ENCODE measurements around the gene INTS6. TPM values are rescaled to one million over a fixed set of nuclear protein-coding genes. Genes with fewer than 3 reads are reported as not detected.

The INTS6 gene
- total RNA-seq, 1 experiment from 2014 or later, result 78.5 TPM

GRCh38 chr13:51423766-51424165 lies 29.1 kb downstream of the INTS6 start:
- no peaks in the 10 kb centered on the region for H3K9me3 Mint-ChIP-seq (ENCODE audit: unreplicated experiment)
- ChIA-PET POLR2A (interaction anchor here (0.8 to 1.4 kb wide), 2 partner anchors 13 to 374 kb away, joined by 3 to 5 read pairs; no protein-coding TSS in a partner anchor), CTCF (interaction anchor here (0.6 to 0.7 kb wide), 2 partner anchors 16 to 358 kb away, joined by 4 read pairs; no protein-coding TSS in a partner anchor)
- no peaks in the 10 kb centered on the region for H3K27me3 Mint-ChIP-seq (ENCODE audit: insufficient read depth, unreplicated experiment)
- intact Hi-C loops (cut with micrococcal nuclease), result no loop called here
- no peak for TF ChIP-seq CTCF (IDR thresholded peaks at IDR 0.05; ENCODE audit: unreplicated experiment)
- H3K27ac Mint-ChIP-seq (ENCODE audit: low read depth, unreplicated experiment), result no peak overlapping the region
- no peak for DNase-seq (ENCODE audit: unreplicated experiment)
- peaks cover 57% of the 10 kb centered on the region for H3K4me1 Mint-ChIP-seq (ENCODE audit: insufficient read depth, unreplicated experiment)
- no peak overlapping the region for H3K4me3 Mint-ChIP-seq (ENCODE audit: unreplicated experiment)
- no TSS peak for BruUV-seq (replicated peaks)
- H3K36me3 Mint-ChIP-seq (ENCODE audit: insufficient read depth, unreplicated experiment), result peaks cover 74% of the 10 kb centered on the region

GRCh38 chr13:51422484-51422883 lies 30.4 kb downstream of the INTS6 start:
- Mint-ChIP-seq H3K27me3 (ENCODE audit: insufficient read depth, unreplicated experiment) (no peaks in the 10 kb centered on the region), H3K4me1 (ENCODE audit: insufficient read depth, unreplicated experiment) (peaks cover 52% of the 10 kb centered on the region), H3K9me3 (ENCODE audit: unreplicated experiment) (no peaks in the 10 kb centered on the region), H3K4me3 (ENCODE audit: unreplicated experiment) (no peak overlapping the region), H3K27ac (ENCODE audit: low read depth, unreplicated experiment) (no peak overlapping the region), H3K36me3 (ENCODE audit: insufficient read depth, unreplicated experiment) (peaks cover 76% of the 10 kb centered on the region)
- DNase-seq (ENCODE audit: unreplicated experiment), result no peak
- intact Hi-C loops (cut with micrococcal nuclease), result no loop called here
- ChIA-PET CTCF (interaction anchor here (0.7 to 2.6 kb wide), 2 partner anchors 190 to 375 kb away, joined by 3 to 13 read pairs; no protein-coding TSS in a partner anchor), POLR2A (interaction anchor here (0.7 to 2.1 kb wide), 3 partner anchors 10 to 299 kb away, joined by 3 to 9 read pairs (median 3); partner anchors contain the start of gene INTS6)
- TF ChIP-seq CTCF (IDR thresholded peaks at IDR 0.05; ENCODE audit: unreplicated experiment), result no peak
- no TSS peak for BruUV-seq (replicated peaks)

GRCh38 chr13:51420681-51421490 lies 31.9 kb downstream of the INTS6 start:
- intact Hi-C loops (cut with micrococcal nuclease), result no loop called here
- H3K4me1 Mint-ChIP-seq (ENCODE audit: insufficient read depth, unreplicated experiment), result peaks cover 38% of the 10 kb centered on the region
- H3K4me3 Mint-ChIP-seq (ENCODE audit: unreplicated experiment), result no peak overlapping the region
- H3K27me3 Mint-ChIP-seq (ENCODE audit: insufficient read depth, unreplicated experiment), result no peaks in the 10 kb centered on the region
- DNase-seq (ENCODE audit: unreplicated experiment), result no peak
- peaks cover 2% of the 10 kb centered on the region for H3K9me3 Mint-ChIP-seq (ENCODE audit: unreplicated experiment)
- TF ChIP-seq CTCF (IDR thresholded peaks at IDR 0.05; ENCODE audit: unreplicated experiment), result no peak
- peaks cover 79% of the 10 kb centered on the region for H3K36me3 Mint-ChIP-seq (ENCODE audit: insufficient read depth, unreplicated experiment)
- H3K27ac Mint-ChIP-seq (ENCODE audit: low read depth, unreplicated experiment), result no peak overlapping the region
- BruUV-seq (replicated peaks), result no TSS peak
- POLR2A ChIA-PET, result interaction anchor here (0.6 to 2.1 kb wide), 7 partner anchors 11 to 403 kb away, joined by 3 to 9 read pairs (median 4); partner anchors contain the start of gene INTS6
- CTCF ChIA-PET, result interaction anchor here (0.6 to 2.6 kb wide), 6 partner anchors 8 to 377 kb away, joined by 3 to 13 read pairs (median 3); no protein-coding TSS in a partner anchor

DNA sequence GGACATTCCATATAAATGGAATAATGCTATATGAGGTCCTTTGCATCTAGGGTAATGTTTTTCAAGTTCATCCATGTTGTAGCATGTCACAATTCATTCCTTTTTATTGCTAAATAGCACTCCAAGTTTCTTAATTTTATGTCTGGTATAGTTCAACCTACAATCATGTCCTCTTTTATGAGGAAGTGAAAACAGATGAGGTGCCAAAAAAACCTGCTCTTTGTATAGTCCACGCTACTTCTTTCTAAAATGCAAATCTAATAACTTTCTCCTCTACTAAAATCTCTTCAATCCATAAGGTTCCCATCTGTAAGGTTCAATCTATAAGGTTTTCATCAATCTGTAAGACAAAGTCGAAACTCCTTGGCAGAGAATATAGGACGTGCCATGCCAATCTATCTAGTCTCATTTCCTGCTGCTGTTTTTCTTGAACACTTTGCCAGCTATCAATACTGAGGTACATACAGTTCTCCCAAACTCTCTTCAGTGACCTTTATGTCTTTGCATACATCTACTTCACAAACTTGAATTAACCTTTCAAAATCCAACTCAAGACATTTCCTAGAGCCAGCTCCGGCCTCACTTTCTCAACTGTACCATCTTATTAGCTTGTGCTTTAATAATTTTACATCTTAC lies 33.7 kb downstream of the INTS6 start:
- H3K27ac Mint-ChIP-seq (ENCODE audit: low read depth, unreplicated experiment), result no peak overlapping the region

More for the DNA sequence above, 33.7 kb downstream of the INTS6 start:
- H3K9me3 Mint-ChIP-seq (ENCODE audit: unreplicated experiment), result peaks cover 8% of the 10 kb centered on the region
- CTCF ChIA-PET, result no interaction called here
- no peak for TF ChIP-seq CTCF (IDR thresholded peaks at IDR 0.05; ENCODE audit: unreplicated experiment)
- H3K27me3 Mint-ChIP-seq (ENCODE audit: insufficient read depth, unreplicated experiment), result no peaks in the 10 kb centered on the region
- H3K4me1 Mint-ChIP-seq (ENCODE audit: insufficient read depth, unreplicated experiment), result peaks cover 29% of the 10 kb centered on the region
- no peak for DNase-seq (ENCODE audit: unreplicated experiment)
- intact Hi-C loops (cut with micrococcal nuclease), result no loop called here
- H3K4me3 Mint-ChIP-seq (ENCODE audit: unreplicated experiment), result no peak overlapping the region
- BruUV-seq (replicated peaks), result no TSS peak
- POLR2A ChIA-PET, result interaction anchor here (1.5 kb wide), 1 partner anchor 24 kb away, joined by 4 read pairs; no protein-coding TSS in a partner anchor
- peaks cover 75% of the 10 kb centered on the region for H3K36me3 Mint-ChIP-seq (ENCODE audit: insufficient read depth, unreplicated experiment)
